GM19397 (cell line): ENCODE measurements around the gene CDC42BPG.
A peak's percentile ranks its signal among the peaks of the same experiment; 100 is the strongest.

Experiments
- ATAC-seq: cut with Tn5 transposase; IDR thresholded peaks from one replicate; pipeline ENCODE4 v1.9.1; 2021; ENCODE audit warnings: mild to moderate bottlenecking, moderate library complexity; ENCODE audit not compliant: unreplicated experiment

The CDC42BPG gene, protein sequence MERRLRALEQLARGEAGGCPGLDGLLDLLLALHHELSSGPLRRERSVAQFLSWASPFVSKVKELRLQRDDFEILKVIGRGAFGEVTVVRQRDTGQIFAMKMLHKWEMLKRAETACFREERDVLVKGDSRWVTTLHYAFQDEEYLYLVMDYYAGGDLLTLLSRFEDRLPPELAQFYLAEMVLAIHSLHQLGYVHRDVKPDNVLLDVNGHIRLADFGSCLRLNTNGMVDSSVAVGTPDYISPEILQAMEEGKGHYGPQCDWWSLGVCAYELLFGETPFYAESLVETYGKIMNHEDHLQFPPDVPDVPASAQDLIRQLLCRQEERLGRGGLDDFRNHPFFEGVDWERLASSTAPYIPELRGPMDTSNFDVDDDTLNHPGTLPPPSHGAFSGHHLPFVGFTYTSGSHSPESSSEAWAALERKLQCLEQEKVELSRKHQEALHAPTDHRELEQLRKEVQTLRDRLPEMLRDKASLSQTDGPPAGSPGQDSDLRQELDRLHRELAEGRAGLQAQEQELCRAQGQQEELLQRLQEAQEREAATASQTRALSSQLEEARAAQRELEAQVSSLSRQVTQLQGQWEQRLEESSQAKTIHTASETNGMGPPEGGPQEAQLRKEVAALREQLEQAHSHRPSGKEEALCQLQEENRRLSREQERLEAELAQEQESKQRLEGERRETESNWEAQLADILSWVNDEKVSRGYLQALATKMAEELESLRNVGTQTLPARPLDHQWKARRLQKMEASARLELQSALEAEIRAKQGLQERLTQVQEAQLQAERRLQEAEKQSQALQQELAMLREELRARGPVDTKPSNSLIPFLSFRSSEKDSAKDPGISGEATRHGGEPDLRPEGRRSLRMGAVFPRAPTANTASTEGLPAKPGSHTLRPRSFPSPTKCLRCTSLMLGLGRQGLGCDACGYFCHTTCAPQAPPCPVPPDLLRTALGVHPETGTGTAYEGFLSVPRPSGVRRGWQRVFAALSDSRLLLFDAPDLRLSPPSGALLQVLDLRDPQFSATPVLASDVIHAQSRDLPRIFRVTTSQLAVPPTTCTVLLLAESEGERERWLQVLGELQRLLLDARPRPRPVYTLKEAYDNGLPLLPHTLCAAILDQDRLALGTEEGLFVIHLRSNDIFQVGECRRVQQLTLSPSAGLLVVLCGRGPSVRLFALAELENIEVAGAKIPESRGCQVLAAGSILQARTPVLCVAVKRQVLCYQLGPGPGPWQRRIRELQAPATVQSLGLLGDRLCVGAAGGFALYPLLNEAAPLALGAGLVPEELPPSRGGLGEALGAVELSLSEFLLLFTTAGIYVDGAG (N-terminal part only)

GRCh38 chr11:64844330-64845128 is at the start of gene CDC42BPG:
CDC42BPG (minus strand) TSS chr11:64844653; CDS start chr11:64844569, 84 bp downstream.
- no peak for ATAC-seq

DNA sequence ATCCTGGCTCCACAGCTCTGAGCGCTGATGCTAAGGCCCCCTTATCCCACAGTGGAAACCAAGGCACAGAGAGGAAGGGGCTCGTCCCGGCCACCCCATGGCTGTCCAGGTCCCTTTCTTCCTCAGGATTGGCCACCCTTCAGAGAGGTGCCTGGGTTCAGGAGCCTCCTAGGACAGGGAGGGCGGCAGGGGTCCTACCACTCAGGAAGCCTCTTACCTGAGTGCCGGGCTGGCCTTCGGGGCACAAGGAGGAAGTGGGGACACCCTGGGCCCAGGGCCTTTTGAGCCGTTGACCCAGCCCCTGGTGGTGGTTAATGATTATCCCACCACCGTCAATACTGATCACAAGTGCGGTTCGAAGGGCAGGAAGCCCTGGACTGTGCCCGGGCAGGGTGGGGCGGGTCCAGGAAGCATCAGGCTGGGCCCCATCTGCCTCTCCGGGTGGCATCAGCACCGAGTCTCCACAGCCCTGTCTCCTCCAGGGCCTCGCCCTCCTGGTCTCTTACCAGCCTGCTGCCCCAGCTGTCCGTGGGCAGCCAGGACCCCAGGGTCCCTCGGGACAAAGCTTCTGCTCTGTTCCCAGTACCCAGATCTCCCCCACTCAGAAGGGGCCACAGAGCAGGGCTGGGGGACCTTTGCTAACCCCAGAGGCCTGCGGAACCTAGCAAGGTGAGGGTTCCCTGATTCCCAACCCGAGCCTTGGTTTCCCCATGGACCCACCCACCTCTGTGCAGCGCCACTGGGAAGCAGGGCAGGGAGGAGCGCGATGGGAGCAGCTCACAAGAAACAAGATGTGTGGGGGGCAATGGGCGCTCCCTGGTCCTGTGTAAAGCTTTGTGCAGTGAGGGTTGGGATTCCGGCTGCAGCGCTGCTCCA is 49.0 kb upstream of the CDC42BPG start:
- no peak for ATAC-seq

DNA sequence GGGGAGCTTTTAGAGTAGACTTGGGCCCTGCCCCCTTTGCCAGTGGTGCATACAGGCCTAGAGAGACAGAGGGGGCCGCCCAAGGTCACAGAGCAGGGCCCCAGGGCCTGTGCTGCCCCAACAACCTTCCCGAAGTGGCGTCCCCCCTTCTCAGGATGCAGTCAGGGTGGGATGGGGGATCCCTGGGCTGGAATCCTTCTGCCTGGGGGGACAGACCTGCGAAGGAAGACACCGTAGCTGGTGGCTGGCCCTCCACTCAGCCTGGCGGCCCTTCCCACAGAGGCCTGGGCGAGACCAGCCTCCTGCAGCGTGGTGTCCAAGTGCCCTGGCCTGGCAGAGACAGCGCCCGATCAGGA is 48.4 kb upstream of the CDC42BPG start:
- ATAC-seq: no peak

DNA sequence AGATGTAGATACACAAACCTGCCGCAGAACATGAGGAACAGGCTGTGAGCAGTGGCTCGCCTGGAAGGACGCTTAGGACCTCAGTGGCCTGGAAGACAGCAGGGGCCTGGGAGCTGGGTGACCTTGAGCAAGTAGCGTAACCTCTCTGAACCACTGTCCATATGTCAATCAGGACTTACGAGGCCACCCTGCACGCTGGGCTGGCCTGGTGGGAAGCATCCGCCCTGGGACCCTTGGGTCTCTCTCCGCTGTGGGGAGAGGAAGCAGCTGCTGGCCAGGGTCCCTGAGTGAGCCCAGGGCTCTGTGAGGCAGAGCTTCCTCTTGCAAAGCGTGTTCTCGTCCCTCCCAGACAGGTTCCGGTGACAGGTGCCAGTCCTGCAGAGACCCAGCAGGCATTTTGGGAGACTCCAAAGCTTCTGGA is 48.0 kb upstream of the CDC42BPG start:
- ATAC-seq: no peak

- no peak for ATAC-seq
These were observed 47.4 kb upstream of the CDC42BPG start for GRCh38 chr11:64891880-64892279.

- ATAC-seq: no peak
These were observed 46.9 kb upstream of the CDC42BPG start for GRCh38 chr11:64891215-64891848.

DNA sequence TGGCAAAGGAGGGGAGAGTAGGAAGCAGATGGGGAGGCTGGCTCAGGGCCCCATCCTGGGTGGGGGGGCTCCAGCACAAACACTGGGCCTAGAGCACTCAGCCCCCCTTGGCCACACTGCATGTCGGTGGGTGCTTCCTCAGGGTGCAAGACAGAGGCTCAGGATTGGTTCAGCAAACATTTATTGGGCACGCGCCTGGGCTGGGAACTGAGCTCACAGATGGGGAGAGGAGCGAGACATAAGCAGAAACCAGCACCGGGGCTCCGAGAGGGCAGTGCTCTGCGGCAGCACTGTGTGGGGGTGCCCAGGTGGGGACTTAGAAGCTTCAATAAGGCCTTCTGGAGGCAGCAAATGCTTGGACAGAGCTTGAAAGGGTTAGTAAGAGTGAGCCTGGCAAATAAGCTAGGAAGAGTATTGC is 46.1 kb upstream of the CDC42BPG start:
- ATAC-seq: no peak

GRCh38 chr11:64888729-64889511 is 44.5 kb upstream of the CDC42BPG start:
- ATAC-seq: no peak

DNA sequence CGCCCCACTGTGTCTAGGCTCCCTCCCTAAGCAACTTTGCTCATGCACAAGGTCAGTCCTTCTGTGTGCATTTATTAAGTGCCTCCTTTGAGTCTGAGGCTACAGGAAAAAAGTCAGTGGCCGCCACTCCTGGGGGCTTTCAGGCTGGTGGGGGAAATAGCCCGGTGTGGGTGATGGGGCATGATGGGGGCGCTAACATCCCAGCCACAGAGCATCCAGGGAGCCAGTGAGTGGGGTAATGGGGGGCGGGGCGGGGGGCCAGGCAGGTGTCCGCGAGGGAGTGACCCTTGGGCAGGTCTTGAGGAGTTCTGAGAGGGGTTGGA is 43.9 kb upstream of the CDC42BPG start:
- no peak for ATAC-seq

DNA sequence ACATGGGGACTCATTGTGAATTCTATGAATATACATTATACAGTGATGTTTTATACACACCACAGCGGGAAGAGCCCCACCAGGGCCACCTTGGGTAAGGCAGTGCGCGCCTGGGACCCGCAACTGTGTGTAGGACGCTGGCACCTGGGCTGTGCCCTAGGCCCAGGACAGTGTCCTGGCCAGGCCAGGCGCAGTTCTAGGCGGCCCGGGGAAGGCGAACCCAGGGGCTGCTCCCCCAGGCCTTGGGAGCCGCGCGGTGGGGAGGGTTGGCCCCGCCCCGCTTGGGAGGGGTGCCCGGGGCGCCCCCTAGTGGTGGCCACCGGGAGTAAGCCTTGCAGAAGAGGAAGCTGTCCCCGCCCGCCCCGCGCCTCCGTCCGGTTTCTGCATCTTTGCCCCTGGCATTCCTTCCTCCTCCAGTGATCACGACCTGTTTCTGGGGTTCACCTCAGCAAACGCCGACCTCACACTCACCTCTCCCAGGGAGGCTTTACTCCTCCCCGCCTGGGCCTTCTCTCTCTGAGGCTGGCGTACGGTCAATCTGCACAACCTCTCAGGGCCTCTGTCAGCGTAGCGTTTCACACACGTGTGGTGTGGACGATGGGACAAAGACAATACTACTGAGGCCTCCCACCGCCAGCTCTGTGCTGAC is 43.4 kb upstream of the CDC42BPG start:
- ATAC-seq: peak; percentile 76

GRCh38 chr11:64887234-64887756 is 42.8 kb upstream of the CDC42BPG start:
- no peak for ATAC-seq

- ATAC-seq: no peak
These were observed 41.2 kb upstream of the CDC42BPG start for GRCh38 chr11:64885367-64886286.

DNA sequence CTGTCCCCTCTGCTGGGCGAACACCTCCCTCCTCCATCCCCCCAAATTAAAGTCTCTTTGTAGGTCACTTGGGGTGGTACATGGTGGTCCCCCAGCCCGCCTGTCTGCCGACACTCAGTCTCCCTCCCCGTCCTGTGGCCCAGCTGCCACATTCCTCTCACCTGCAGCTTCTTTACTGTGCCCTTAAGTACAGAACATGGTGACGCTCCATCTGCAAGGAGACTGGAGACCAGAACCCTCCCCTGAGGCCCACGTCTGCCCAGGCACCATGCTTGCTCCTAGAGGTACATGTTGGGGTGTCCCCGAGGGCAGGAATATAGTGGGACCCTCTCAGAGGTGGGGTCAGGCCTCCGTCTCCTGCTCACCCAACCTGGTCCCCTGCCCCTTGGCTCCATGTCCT is 39.6 kb upstream of the CDC42BPG start:
- ATAC-seq: no peak

GRCh38 chr11:64883575-64883974 is 39.1 kb upstream of the CDC42BPG start:
- ATAC-seq: no peak

- ATAC-seq: no peak
These were observed 37.8 kb upstream of the CDC42BPG start for GRCh38 chr11:64882243-64882642.

DNA sequence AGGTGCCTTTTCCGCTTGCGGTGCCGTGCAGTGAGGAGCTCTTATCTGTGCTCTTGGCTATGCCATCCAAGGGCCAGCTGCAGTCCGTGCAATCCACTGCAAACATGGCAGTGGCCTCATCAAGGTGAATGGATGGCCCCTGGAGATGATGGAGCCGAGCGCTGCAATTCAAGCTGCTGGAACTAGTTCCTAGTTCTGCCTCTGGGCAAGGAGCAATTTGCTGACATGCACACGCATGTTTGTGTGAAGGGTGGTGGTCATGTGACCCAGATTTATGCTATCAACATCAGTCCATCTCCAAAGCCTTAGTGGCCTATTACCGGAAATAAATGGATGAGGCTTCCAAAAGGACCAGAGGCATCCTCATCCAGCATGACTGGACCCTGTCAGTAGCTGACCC is 37.0 kb upstream of the CDC42BPG start:
- no peak for ATAC-seq
